Ovary (tissue), 9 donors: Measurements from ENCODE around the gene WEE1. TPM values are rescaled to one million over a fixed set of nuclear protein-coding genes. Genes with fewer than 3 reads are reported as not detected.

Experiments used
- DNase-seq, 5 donors: peaks; one replicate each; pipeline ENCODE4 v3.0.0-alpha.2; 2019 to 2020
- H3K27ac ChIP-seq, 2 donors: fragments of 200-600 bp; one replicate each; pipeline versions ENCODE4 v1.5.1 to v1.8.0; 2019 to 2022
- H3K27me3 ChIP-seq: fragments of 200-600 bp; one replicate; pipeline ENCODE4 v1.8.0; 2022
- H3K36me3 ChIP-seq: fragments of 200-600 bp; sonication (generic); one replicate; pipeline ENCODE4 v1.5.1; 2019
- H3K4me1 ChIP-seq: one replicate; pipeline ENCODE4 v1.8.1; 2013; ENCODE audit warnings: mild to moderate bottlenecking, moderate library complexity; ENCODE audit not compliant: insufficient read depth
- H3K4me3 ChIP-seq: fragments of 200-600 bp; sonication (generic); one replicate; pipeline ENCODE4 v1.5.1; 2017
- H3K9me3 ChIP-seq, 2 donors: fragments of 200-600 bp in 1 of 2; sonication (generic) in 1 of 2; one replicate each; pipeline versions ENCODE4 v1.5.1 to v1.8.1; 2013 to 2019; ENCODE audit warnings: mild to moderate bottlenecking in 1 of 2, moderate library complexity in 1 of 2
- CTCF ChIP-seq, 3 donors: fragments of 450-650 bp in 2 of 3; fragments of 200-600 bp in 1 of 3; IDR thresholded peaks; one replicate each; pipeline versions ENCODE4 v1.5.1 to v1.8.0; 2016 to 2022; ENCODE audit warnings: antibody characterized with exemption in 3 of 3, mild to moderate bottlenecking in 1 of 3
- EP300 ChIP-seq: sonication (generic); formaldehyde crosslinking; IDR thresholded peaks from one replicate; pipeline ENCODE4 v1.6.1; 2017; ENCODE audit warnings: antibody characterized with exemption
- POLR2A ChIP-seq: fragments of 450-650 bp; IDR thresholded peaks from one replicate; pipeline ENCODE4 v1.6.1; 2017; ENCODE audit warnings: antibody characterized with exemption, mild to moderate bottlenecking, moderate library complexity
- WGBS, 3 donors: extraction: QIAGEN DNeasy Blood & Tissue Kit in 1 of 3; methylation state at CpG; one replicate each; pipeline versions ENCODE4 v1.1.5 to v1.1.7; 2013 to 2017; 5-methylcytosine and 5-hydroxymethylcytosine counted together
- intact Hi-C, 4 donors: fragments of 100-400 bp; cut with DNase I; formaldehyde crosslinking; loops; one replicate each; pipeline versions ENCODE4 v1.11.0 to v1.15.1; 2022 to 2023
- polyA plus RNA-seq, 2 donors: library from polyadenylated mRNA; stranded (reverse); fragments of 200-250 nt in 1 of 2; fragments of 350-450 nt in 1 of 2; fragmentation: Illumina TruSeq in 1 of 2; extraction: RNeasy Lipid Tissue Mini Kit (QIAGEN cat#74804) in 1 of 2; gene quantifications; one replicate each; pipeline ENCODE4 v1.2.3, GENCODE V29; 2013 to 2014
- total RNA-seq, 7 donors: library from RNA; depleted of rRNA in 2 of 7; stranded (reverse); fragments of >200 nt in 2 of 7; fragmentation: NEBNext Ultra II Directional in 3 of 7; extraction: Animal tissue kit (Norgen Biotek cat#: 25700) in 3 of 7; gene quantifications; one replicate each; pipeline versions ENCODE4 v1.1.0 to v1.2.4, GENCODE V29; 2016 to 2023
- donor health status: DM: no; HTN: no; CAD: no; lungs with moderate emphysema.
- donor health status: DM: no; HTN: no; CAD: no.
- donor health status: Bipolar disorder and iron deficiency.
- donor health status: DM: yes; HTN: yes; CAD: no.
- donor health status: DM: no; HTN: no; CAD: no.
- donor health status: DM: yes; HTN: yes; CAD: no.

WEE1 gene
- total and polyA plus RNA-seq, 9 donors: 10.5 to 55.4 (median 21.6) TPM

DNA sequence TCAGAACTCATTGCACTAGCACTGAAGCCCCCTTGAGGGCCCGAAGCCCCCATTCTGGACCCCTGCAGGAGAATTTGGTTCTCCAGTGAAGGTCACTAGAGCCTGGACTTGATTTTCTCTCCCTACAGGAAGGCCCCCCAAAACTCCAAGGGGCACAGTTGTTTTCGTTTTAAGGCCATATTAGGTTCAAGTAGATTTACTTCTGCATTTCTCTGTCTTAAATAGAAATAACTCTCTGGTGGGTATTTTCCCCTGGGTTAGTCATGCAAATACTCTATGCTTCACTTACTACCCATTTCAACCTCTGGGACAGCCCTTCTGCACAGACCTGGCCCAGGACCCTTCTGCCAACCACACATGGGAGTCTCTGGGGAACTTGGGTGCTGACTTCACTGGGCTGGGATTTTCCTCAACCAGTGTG lies 41.6 kb downstream of the WEE1 start:
- Histone ChIP-seq H3K27me3 (no peaks in the 10 kb centered on the region), H3K36me3 (no peaks in the 10 kb centered on the region), H3K4me3 (no peak overlapping the region), H3K4me1 (no peaks in the 10 kb centered on the region), H3K9me3 (no peaks in the 10 kb centered on the region), H3K27ac (peak overlapping the region in 1 of 2 donors; percentile 16)
- intact Hi-C loops: loop anchor here in 1 of 4 donors (10.0 kb wide), 1 partner anchor 140 kb away; no protein-coding TSS in a partner anchor
- TF ChIP-seq EP300 (no peak), CTCF (IDR thresholded peaks at IDR 0.05) (no peak), POLR2A (no peak)
- DNase-seq: no peak
- 78 to 90% (median 81%) methylated on average over 2 of the region's 2 CpGs for WGBS, 3 donors

- intact Hi-C loops: loop anchor here in 1 of 4 donors (10.0 kb wide), 1 partner anchor 139 kb away; no protein-coding TSS in a partner anchor
- TF ChIP-seq CTCF (IDR thresholded peaks at IDR 0.05): no peak
- TF ChIP-seq EP300: no peak
- TF ChIP-seq POLR2A: no peak
- DNase-seq: no peak
- Histone ChIP-seq H3K27ac (no peak overlapping the region), H3K9me3 (no peaks in the 10 kb centered on the region), H3K36me3 (no peaks in the 10 kb centered on the region), H3K4me1 (no peaks in the 10 kb centered on the region), H3K4me3 (no peak overlapping the region), H3K27me3 (no peaks in the 10 kb centered on the region)
- WGBS, 3 donors: 75 to 77% (median 75%) methylated on average over 2 of the region's 2 CpGs
These were observed 42.7 kb downstream of the WEE1 start for GRCh38 chr11:9616042-9616675.

DNA sequence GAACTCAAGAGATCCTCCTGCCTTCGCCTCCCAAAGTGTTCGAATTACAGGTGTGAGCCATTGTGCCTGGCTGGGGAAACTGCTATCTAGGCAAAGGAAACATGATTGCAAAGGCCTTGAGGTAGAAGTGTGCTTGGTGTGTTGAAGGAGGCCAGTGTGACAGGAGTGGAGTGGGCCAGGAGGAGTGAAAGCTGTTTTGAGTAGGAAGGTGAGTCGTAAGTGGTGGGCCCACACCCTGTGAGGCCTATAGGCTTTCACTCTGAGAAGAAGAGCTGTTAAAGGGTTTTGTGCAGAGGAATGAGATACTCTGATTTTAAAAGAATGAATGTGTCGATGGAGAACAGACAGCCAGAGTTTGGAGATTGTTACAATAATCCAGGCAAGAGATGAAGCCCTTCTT lies 43.4 kb downstream of the WEE1 start:
- Histone ChIP-seq H3K4me3 (no peak overlapping the region), H3K4me1 (no peaks in the 10 kb centered on the region), H3K27me3 (no peaks in the 10 kb centered on the region), H3K9me3 (no peaks in the 10 kb centered on the region), H3K27ac (no peak overlapping the region), H3K36me3 (no peaks in the 10 kb centered on the region)
- intact Hi-C loops: loop anchor here in 1 of 4 donors (10.0 kb wide), 1 partner anchor 138 kb away; no protein-coding TSS in a partner anchor
- 95 to 98% (median 95%) methylated on average over 4 of the region's 4 CpGs for WGBS, 3 donors
- no peak for DNase-seq
- TF ChIP-seq EP300 (no peak), CTCF (IDR thresholded peaks at IDR 0.05) (no peak), POLR2A (no peak)

- no peaks in the 10 kb centered on the region for H3K36me3 ChIP-seq
- H3K4me3 ChIP-seq: no peak overlapping the region
- intact Hi-C loops: loop anchor here in 1 of 4 donors (10.0 kb wide), 1 partner anchor 137 kb away; no protein-coding TSS in a partner anchor
- no peaks in the 10 kb centered on the region for H3K9me3 ChIP-seq
- no peaks in the 10 kb centered on the region for H3K4me1 ChIP-seq
- 78 to 89% (median 87%) methylated on average over 5 of the region's 5 CpGs for WGBS, 3 donors
- no peak for DNase-seq
- TF ChIP-seq CTCF (IDR thresholded peaks at IDR 0.05) (no peak), POLR2A (no peak), EP300 (no peak)
- H3K27ac ChIP-seq: no peak overlapping the region
- H3K27me3 ChIP-seq: no peaks in the 10 kb centered on the region
These were observed 44.5 kb downstream of the WEE1 start for GRCh38 chr11:9617940-9618339.
